HS-5 (cell line): ENCODE measurements around the gene ERC2.

Source experiments
- DNase-seq: peaks from one replicate; pipeline ENCODE4 v3.0.0-alpha.2; 2012; ENCODE audit warnings: low read depth

Gene ERC2

GRCh38 chr3:55554634-55555425 is 913.4 kb downstream of the ERC2 start:
- DNase-seq, result no peak

GRCh38 chr3:55551644-55552043 is 916.6 kb downstream of the ERC2 start:
- DNase-seq, result no peak

GRCh38 chr3:55549177-55549576 is 919.1 kb downstream of the ERC2 start:
- no peak for DNase-seq

GRCh38 chr3:55546866-55547669 is 921.2 kb downstream of the ERC2 start:
- DNase-seq, result no peak

- no peak for DNase-seq
These were observed 922.3 kb downstream of the ERC2 start for GRCh38 chr3:55545995-55546394.

- no peak for DNase-seq
These were observed 924.0 kb downstream of the ERC2 start for GRCh38 chr3:55544219-55544618.

GRCh38 chr3:55543181-55543614 is 925.1 kb downstream of the ERC2 start:
- no peak for DNase-seq

- no peak for DNase-seq
These were observed 926.8 kb downstream of the ERC2 start for GRCh38 chr3:55541456-55541855.

GRCh38 chr3:55541016-55541415 is 927.3 kb downstream of the ERC2 start:
- no peak for DNase-seq

- no peak for DNase-seq
These were observed 927.7 kb downstream of the ERC2 start for GRCh38 chr3:55540579-55540978.

- DNase-seq, result no peak
These were observed 930.1 kb downstream of the ERC2 start for GRCh38 chr3:55538158-55538557.

GRCh38 chr3:55537563-55537962 is 930.7 kb downstream of the ERC2 start:
- no peak for DNase-seq

- DNase-seq, result no peak
These were observed 931.1 kb downstream of the ERC2 start for GRCh38 chr3:55537129-55537528.

- DNase-seq, result no peak
These were observed 933.4 kb downstream of the ERC2 start for GRCh38 chr3:55534876-55535275.

- DNase-seq, result no peak
These were observed 935.5 kb downstream of the ERC2 start for GRCh38 chr3:55532806-55533205.

- no peak for DNase-seq
These were observed 936.9 kb downstream of the ERC2 start for GRCh38 chr3:55531321-55531720.

- no peak for DNase-seq
These were observed 940.9 kb downstream of the ERC2 start for GRCh38 chr3:55527361-55527760.

- no peak for DNase-seq
These were observed 941.8 kb downstream of the ERC2 start for GRCh38 chr3:55526332-55527030.

GRCh38 chr3:55525436-55525835 is 942.8 kb downstream of the ERC2 start:
- DNase-seq, result no peak

GRCh38 chr3:55524565-55525244 is 943.6 kb downstream of the ERC2 start:
- DNase-seq, result peak; percentile 62

GRCh38 chr3:55523471-55523870 is 944.8 kb downstream of the ERC2 start:
- no peak for DNase-seq
